GM21526 (cell line): ENCODE results near the gene ELFN2.
"Not testable (repeated sequence)": the region's sequence is repeated elsewhere in the genome, so short reads cannot be mapped to it uniquely, and the experiment has no call there.

Experiments
- ATAC-seq: cut with Tn5 transposase; IDR thresholded peaks from one replicate; pipeline ENCODE4 v1.9.1; 2021; ENCODE audit warnings: moderate library complexity; ENCODE audit not compliant: unreplicated experiment, low FRiP score

The ELFN2 gene, protein sequence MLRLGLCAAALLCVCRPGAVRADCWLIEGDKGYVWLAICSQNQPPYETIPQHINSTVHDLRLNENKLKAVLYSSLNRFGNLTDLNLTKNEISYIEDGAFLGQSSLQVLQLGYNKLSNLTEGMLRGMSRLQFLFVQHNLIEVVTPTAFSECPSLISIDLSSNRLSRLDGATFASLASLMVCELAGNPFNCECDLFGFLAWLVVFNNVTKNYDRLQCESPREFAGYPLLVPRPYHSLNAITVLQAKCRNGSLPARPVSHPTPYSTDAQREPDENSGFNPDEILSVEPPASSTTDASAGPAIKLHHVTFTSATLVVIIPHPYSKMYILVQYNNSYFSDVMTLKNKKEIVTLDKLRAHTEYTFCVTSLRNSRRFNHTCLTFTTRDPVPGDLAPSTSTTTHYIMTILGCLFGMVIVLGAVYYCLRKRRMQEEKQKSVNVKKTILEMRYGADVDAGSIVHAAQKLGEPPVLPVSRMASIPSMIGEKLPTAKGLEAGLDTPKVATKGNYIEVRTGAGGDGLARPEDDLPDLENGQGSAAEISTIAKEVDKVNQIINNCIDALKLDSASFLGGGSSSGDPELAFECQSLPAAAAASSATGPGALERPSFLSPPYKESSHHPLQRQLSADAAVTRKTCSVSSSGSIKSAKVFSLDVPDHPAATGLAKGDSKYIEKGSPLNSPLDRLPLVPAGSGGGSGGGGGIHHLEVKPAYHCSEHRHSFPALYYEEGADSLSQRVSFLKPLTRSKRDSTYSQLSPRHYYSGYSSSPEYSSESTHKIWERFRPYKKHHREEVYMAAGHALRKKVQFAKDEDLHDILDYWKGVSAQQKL

DNA sequence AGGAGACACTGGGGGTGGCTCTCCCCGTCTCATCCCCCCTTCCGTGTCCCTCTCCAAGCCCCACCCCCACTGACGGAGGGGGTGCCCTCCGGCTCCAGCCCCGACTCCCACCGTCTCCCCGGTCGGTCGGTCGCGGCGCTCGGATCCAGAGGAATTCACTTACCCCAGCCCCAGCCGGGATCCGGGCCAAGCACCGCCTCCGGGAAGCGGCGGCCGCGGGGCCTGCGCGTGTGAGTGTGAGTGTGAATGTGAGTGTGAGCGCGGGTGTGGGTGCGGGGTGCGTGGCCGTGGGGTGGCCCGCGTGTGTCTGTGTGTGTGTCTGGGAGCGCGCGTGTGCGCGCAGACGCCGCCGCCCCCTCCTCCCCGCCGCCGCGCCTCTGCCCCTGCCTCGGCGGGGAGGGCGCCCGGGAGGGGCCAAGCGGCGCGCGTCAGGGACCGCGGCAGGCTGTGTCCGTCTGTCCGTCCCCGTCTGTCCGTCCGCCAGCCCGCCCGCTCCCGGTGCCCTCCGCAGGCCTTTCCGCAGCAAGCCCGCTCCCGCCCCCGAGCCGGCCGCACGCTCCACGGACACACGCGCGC is at the start of gene ELFN2:
Gene ELFN2, minus strand, starts transcription at position 345 of the 576 bp plus-strand sequence. CDS start 51,945 bp downstream, outside the sequence.
- ATAC-seq: no peak

DNA sequence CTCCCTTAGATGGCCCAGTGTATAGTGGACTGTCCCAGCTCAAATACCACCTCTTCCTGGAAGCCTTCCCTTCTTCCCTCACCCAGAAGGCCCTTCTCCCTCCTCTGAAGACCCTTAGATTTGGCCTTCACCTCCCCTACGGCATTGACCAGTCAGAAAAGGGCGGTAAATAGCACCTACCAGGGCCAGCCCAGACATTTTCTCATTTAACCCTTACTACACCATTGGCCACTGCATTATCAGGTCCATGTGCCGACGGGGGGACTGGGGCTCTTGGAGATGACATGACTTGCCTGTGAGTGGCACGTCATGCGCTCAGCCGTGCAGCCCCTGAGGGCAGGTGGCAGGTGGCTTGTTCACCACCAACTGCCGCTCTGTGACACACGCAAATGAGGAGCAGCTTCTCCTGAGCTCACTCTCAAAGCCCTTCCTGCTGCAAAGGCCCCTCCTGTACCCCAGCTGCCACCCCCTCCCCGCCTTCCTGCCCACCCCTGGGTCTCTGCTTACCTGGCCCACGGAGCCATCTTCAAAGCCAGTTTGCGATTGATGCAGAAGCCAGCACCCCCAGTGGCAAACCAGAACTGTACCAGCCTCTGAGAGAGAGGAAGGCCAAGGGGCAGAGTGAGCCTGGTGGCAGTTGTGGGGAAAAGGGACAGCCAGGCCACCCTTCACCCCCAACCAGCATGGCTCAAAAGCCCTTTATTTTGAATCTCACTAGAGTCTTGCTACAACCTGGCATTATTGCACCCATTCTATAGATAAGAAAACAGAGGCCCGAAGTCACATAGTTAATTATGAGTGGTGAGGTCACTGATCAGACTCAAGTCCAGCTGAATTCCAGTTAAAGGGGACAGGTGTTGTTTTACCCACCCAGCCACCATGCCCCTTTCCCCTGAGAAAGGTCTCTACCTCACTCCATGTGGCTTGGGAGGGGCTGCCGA is 49.4 kb upstream of the ELFN2 start:
- ATAC-seq: no peak

DNA sequence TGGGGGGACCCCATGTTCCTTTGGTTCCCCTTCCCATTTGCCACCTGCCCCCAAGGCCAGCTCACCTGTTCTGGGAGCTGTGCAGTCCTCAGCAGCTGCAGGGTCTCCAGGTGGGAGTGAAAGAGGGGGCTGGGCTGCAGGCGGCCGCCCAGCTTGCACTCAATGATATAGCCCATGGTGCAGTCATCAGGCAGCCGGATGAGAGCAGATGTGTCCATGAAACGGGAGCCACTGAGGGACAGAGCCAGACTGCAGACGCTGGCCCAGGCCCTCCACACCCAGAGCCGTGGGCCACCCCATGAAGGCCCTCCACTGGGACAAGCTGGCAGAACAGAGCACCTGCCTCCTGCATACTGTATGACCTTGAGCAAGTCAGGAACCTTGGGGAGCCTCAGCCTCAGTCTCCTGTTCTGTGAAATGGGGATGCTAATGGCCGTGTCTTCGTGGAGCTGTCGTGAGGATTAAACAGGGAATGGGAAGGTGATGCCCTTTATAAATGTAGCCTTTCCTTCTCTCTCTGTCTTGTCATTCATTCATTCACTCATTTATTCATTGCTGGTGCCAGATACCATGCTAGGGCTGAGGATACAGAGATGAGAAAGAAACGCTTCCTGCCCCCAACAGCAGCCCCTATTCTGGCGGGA is 47.3 kb upstream of the ELFN2 start:
- no peak for ATAC-seq

DNA sequence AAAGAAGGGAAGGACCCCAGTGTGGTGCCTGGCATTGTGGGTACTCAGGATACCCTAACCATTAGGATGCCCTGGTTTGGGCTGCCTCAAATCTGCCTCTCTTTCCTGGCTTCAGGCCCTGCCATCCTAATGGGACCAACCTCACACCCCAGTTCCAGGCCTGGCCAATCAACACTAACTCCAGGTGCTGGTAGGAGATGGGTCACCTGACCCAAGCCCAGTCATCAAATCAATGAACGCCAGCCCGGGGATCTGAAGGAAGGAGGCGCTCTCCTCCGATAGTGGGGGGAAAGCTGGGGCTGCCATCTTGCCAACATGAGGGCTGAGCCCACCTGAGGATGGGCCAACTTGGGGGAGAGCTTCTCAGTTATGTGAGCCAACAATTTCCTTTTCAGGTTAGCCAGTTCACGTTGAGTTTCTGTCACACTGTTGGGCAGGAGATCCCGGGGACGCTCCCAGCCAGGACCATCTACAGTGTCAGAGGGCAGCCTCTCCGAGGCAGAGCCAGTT is 46.2 kb upstream of the ELFN2 start:
- ATAC-seq: no peak

DNA sequence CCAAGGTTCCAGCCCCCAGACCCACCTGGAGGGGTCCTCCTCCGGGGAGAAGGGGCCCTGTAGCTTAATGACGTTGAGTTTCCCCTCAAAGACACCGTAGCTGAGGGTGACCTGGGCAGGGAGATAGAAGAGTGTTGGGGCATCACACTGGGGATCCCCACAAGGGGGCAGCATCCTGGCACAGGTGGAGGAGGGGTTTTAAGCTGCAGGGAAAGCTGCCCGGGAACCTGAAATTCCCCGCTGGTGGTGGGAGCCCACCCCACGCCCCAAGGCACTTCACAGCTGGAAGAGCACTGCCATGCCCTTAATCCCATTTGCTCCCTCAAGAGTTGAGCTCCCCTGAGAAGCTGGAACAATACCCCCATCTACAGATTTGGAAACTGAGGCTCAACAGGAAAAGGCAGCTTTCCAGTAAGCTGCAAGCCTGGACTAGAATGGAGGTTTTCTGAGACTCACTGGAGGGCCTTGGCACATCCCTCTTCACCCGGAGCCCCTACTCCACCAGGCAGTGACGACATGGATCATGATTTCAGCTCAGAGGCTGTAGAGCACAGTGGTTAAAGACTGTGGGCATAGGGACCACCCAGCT is 45.2 kb upstream of the ELFN2 start:
- no peak for ATAC-seq

DNA sequence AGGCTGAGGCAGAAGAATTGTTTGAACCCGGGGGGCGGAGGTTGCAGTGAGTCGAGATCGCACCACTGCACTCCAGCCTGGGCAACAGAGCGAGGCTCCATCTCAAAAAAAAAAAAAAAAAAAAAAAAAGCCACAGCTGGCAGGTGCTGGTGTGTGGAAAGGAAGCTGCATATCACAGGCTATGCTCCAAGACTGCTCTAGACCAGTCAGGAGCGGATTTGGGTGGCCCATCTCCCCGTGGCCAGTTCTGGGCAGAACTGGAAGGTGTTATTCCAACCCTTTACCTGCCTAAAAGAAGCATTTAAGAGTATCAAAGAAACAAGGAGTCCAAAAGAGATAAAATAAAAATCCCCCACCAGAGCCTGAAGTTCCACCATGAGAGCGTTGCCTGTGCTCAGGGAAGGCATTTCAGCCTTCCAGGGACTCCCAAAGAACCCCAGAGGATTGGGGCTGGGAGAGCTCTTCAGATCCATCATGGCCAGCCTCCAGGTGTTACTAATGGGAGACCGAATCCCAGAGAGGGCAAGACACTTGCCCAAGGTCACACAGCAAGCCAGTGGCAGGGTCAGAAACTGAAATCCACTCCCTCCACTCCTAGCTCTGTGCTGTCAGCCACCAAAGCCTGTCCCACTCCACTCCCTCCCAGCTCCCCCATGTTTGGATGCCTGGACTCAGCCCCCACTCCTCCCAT is 44.6 kb upstream of the ELFN2 start:
- ATAC-seq: no peak

DNA sequence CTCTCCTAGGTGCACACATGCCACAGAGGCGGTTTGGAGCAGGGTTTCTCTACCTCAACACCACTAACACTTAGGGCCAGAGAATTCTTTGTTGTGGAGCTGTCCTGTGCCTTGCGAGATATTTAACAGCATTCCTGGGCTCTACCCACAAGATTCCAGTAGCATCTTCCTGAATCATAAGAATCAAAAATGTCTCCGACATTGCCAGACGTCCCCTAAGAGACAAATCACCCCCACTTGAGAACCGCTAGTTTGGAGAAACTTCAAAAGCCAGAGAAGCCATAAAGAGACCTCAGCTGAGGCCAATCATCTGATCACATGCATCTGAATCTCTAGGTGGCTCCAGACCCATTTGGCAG is 42.8 kb upstream of the ELFN2 start:
- no peak for ATAC-seq

DNA sequence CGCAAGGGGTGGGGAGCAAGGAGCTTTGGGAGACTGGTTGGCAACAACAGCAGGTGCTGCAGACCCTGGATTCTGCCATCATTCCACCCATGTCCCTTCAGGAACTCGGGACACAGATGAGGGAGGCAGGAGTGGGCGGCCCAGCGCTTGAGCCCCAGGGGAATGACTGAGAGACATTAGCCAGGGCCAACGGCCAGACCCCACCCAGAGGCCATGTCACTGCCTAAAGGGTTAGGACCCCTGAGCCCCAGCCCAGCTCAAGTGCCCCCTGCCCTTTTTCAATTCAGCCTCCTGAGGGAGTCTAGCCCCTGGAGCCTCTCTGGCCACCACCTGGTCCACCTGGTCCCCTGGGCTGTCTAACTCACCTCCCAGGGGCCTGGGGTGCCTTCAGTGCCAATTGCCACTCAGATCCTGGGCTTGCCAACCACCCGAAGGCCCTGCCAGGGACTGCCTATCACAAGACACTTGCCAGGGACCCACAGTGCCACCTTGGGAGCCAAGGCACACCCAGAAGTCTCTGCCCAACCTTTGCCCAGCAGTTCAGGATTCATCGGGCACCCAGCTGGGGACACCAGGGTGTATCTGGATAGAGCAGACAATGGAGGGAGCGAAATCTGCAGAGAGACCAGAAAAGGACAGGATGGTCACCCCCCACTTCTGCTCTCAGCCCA is 42.3 kb upstream of the ELFN2 start:
- no peak for ATAC-seq

DNA sequence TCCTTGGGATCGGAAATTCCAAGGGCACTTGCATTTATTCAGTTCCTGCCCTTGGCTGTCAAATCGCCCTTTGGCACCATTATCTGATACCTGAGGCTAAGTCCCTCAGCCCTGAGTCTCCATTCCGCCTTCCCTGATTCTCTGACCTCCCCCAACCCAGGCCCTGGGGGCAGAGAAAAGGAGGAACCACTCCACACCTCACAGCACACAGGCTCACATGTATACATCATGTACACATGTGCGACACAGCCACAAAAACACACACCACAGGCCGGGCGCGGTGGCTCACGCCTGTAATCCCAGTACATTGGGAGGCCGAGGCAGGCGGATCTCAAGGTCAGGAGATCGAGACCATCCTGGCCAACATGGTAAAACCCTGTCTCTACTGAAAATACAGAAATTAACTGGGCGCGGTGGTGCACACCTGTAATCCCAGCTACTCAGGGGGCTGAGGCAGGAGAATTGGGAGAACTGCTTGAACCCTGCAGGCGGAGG is 41.0 kb upstream of the ELFN2 start:
- ATAC-seq: not testable (repeated sequence)

DNA sequence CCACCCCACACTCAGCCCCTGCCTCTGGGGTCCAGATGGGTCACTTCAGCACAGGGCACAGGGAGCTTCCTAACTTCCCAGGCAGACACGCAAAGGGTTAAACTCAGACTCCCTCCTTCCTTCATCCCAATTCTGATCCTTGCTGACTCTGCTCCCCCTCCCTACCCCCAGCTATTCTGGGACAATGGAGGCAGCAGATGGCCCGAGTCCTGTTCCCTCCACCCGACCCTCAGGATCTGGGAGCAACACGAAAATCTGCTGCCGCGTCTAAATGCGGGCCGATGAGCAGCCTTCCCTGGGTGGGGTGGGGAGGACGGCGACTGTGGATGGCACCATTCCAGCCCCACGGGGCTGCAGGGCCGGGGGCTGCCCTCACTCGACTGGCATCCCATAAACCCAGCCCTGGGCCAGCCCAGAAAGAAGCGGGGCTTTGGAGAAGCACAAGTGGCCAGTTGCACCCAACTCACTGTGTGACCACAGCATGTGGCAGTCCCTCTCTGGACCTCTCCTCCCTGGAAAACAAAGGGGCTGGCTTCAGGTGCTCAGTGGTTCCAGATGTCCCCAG is 40.2 kb upstream of the ELFN2 start:
- ATAC-seq: no peak

DNA sequence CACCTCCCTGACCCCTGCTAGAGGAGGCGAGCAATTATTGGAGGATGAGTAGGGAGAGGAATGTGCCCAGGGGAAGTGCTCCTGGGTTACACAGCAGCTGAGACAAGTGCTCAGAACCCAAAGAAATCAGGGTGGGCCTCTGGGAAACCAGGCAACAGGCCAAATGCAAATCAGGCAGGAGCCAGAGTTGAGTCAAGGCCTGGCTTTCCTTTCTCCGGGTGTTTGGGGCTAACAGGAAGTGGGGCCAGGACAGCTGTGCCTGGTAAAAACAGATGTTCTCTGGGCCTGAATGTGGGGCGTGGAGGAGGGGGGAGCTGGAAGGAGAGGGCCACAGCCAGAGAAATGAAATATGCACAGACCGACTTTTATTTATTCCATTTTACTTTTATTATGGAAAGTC is 36.9 kb upstream of the ELFN2 start:
- no peak for ATAC-seq

DNA sequence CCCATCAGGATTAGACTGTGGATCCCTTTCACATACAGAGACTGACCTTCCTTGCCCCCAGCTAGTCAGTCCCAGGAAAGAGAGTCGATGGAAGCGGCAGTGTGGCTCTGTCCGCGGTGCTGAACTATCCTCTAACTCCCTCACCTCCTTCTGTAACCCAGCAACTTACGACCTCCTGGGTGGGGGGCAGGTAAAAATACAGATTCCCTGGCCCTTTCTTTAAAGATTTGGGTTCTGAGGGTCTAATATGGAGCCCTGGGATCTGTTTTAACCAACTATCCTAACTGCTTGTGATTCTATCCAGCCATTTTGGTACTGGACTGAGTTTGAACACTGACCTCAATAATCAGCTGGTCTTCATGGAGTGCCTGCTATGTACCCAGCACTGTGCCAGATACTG is 35.7 kb upstream of the ELFN2 start:
- no peak for ATAC-seq

DNA sequence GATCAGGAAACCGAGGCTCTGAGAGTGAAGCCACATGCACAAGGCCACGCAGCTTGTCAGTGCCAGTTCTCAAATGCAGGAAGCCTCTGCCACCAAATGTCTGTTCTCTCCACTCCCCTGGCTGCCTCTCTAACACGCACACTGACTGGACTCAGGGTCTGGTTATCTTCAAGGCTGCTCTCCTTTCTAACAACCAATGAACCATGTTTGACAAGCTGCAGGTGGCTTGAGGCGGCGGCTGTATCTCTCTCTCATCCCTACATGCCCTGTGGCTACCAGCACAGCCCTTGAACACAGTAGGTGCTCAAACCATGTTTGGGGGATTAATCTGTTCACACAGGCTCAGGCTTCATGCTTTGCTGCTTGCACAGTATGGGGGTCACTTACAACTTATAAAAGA is 35.2 kb upstream of the ELFN2 start:
- ATAC-seq: no peak

DNA sequence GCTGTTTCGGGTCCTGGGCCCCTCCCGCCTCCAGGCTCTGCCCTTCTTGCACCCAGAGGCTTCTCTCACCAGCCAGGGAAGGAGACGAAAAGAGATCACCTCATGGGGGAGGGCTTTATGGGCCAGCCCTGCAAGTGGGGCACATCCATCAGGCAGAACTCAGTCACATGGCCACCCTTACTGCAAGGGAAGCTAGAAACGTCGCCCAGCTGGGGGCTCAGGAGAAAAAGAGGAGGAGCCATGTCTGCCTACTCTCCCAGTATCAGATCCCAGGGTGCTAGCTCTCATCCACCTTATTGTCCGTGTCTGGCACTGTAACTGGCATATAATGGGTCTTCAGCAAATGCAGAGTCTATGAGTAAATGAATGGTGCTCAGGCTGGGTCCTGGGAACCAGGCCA is 34.7 kb upstream of the ELFN2 start:
- no peak for ATAC-seq

DNA sequence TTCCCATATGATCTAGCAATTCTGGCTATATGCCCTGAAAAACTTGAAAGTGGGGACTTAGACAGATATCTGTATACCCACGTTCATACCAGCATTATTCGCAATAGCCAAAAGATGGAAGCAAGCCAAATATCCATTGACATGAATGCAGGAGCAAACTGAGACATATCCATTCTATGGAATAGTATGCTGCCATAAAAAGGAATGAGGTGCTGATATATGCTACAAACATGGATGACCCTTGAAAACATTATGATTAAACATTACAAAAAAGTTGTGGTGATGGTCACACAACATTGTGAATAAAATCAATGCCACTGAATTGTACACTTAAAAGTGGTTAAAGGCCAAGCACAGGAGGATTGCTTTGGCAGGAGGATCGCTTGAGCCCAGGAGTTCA is 33.4 kb upstream of the ELFN2 start:
- ATAC-seq: no peak

DNA sequence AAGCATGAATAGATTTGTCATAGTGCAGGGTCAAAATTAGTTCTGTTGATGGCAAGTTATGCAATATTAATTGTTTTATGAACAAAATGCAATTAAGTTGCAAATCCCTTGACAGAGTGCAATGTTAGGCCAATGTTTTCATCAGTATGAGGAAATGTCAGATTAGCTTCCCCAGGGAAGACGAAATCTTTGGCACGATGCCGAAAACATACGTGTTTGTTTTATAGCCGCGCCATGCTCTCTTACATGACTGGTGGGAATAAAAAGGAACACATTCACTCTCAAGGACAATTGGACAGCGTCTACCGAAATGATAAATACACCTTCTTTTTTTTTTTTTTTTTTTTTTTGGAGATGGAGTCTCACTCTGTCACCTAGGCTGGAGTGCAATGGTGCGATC is 31.9 kb upstream of the ELFN2 start:
- no peak for ATAC-seq

DNA sequence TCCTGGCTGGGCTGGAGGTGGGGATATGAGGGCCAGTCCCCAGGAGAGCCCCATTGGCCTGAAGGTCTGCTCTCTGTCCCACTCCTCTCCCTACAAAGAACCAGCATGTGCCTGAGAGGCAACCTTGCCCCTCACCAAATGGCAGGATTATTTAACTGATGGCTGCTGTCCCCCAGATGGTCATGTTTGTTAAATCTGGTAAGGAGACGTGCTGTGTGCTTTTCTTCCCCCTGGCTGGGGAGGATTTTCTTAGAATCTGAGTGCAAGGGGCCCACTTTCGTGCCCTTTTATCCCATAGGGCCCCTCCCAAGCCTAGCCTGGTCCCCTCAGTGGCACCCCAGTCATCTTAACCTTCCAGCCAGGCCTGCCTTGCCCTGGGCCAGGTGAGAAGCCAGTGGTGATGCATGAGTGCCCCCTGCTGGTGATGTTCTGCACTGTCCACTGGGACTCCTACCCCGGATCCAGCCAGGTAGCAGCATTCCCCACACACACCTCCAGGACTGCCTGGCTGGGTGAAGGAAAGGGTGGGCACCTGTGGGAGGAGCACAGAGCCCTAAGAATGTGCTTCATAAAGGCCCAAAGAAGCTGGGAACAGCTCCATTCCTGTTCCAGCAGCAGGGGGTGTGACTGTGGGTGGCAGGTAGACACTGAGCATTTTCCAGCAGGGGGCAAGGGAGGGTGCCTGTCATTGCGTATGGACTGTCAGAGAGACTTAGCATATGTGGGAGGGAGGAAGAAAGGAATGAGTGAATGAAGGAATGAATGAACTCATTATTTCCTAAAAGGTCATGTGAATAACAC is 30.0 kb upstream of the ELFN2 start:
- no peak for ATAC-seq
